Occipital lobe (tissue), 2 donors: ENCODE data around the gene PLCH2. TPM values are rescaled to one million over a fixed set of nuclear protein-coding genes. Genes with fewer than 3 reads are reported as not detected.
A peak's percentile ranks its signal among the peaks of the same experiment; 100 is the strongest.
"Not testable (repeated sequence)": the region's sequence is repeated elsewhere in the genome, so short reads cannot be mapped to it uniquely, and the experiment has no call there.

Experiments used
- DNase-seq: peaks from one replicate; lab custom pipeline; 2025; lab: John Stamatoyannopoulos, UW
- total RNA-seq: library from RNA; depleted of rRNA; stranded (reverse); fragments of >200 nt; gene quantifications from one replicate; pipeline ENCODE4 v1.2.3, GENCODE V29; 2014

PLCH2 gene
- total RNA-seq, 1 donor from 2014 or later = 4.2 TPM

- no peak for DNase-seq
Measured at GRCh38 chr1:2544875-2545640, 69.0 kb downstream of the PLCH2 start.

DNA sequence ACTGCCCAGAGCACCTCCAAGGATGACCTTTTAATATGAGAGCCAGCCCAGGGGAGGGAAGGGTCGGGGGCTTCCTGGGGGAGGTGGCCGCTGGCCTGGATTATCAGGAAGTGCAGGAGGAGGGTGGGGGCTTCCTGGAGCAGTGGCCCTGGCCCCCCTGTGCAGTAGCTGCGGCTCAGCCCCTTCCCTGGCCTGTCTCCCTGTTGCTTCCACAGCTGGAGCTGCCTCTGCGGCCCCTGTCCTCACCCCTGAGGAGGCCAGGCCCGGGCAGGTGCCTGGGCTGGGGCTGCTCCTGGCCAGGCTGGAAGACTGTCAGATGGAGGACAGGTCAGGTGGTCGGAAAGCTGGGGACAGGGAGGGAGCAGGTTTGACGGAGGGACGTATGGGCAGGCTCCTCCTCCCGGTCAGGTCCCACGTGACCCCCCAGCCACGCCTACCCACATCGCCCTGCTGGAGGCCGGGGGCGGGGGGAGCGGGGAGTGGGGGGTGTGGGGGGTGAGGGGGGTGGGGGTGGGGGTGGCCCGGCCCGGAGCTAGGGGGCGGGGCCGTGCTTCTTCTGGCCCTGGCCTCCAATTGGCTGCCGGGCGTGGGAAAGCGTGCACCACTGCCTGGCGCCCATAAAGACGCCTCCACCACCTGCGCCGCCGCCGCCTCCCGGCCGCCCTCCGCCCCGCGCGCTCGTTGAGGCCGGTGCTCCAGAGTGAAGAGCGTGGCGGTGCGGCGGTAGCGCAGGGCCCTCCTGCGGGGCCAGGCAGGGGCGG is 69.8 kb downstream of the PLCH2 start:
- DNase-seq = peak; percentile 69

DNA sequence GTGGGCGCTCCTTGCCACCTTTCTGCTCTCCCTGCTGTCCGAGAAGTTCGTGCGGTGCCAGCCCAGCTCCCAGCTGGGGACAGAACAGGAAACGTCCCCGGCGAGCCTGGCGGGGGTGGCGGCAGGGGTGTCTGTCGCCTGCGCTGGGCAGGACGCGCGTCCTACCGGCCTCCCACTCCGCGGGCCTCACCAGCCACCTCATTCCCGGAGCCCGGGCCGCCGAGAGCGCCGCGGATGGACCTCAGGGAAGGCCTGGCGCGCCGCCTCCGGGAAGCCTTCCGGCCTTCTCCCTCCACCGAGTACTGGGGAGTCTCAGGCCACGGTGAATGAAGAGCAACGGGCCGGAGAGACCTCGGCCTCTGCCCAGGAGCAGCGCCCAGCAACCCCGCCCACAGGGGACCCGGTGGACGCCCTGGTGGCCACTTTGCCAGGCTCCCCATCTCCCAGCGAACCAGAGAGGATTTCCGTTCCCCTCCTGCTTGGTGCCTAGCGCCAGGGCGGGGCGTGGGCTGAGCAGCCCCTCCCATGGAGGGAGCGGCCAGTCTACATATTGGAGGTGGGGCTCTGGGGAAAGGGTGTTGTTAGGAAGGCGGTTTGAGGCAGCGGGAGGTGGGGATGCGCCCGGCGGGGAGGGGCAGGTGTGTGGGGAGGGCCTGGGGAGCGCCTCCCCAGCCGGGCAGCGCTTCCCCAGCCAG is 70.6 kb downstream of the PLCH2 start:
- DNase-seq = peak; percentile 25

DNA sequence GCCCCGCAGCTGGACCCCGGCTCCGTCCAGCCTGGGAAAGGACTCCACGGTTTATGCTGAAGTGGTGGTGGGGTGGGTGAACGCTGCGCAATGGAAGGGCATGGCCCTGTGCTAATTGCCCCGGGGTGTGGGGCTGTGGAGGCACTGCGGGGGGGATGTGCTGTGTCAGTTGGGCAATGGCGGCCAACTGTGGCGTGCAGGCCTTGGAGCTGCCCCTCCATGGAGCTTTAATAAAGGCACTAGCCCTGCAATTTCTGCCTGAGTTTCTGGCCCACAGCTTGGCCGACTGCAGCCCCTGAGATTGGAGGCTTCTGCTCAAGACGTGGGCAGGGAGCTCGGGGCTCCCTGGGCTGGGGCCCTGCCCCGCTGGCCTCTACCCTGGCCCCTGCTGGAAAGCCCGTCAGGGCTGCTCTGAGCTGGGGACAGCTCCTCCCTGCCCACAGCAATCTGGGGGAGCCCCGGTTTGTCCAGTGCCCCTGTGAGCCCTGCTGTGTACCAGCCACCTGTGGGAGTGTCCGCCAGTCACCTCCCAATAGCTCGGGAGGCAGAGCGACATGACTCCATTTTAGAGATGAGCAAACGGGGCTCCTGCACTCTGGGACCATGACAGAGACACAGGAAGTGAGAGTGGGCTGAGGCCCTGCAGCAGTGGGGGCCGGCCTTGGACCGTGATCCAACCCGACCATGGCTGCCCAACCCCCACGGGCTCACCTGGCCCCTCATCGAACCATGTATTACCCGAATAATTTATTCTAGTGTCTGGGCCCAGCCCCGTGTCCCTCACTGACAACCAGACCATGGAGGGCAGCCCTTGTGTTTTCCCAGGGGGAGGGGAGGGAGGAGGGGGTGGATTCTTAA is 71.3 kb downstream of the PLCH2 start:
- no peak for DNase-seq

- peak; percentile 58 for DNase-seq
Measured at GRCh38 chr1:2548068-2548589, 72.0 kb downstream of the PLCH2 start.

DNA sequence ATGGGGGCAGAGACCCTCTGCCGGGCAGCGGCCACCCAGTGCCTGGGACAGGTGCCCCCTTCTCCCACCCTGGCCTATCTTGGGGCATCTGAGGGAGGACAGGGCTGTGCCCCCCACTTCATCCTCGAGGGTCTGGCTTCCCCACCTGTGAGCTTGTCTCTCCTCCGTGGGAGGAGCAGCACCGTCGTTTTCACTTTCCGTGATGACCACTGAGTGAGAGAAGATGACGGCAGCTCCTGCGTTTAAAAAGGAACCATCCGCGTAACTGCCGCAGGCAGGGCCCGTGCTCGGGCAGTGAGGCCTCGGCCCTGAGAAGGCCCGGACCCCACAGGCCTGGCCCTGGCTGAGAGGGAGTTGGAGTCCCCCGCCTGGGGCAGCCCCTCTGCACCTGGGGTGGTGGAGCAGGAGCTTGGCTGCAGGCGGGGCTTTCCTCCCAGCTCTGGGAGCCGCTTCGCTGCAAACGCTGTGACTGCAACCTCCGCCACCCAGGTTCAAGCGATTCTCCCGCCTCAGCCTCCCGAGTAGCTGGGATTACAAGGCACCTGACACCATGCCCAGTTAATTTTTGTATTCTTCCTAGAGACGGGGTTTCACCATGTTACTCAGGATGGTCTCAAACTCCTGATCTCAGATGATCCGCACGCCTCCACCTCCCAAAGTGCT is 73.4 kb downstream of the PLCH2 start:
- DNase-seq = not testable (repeated sequence)

DNA sequence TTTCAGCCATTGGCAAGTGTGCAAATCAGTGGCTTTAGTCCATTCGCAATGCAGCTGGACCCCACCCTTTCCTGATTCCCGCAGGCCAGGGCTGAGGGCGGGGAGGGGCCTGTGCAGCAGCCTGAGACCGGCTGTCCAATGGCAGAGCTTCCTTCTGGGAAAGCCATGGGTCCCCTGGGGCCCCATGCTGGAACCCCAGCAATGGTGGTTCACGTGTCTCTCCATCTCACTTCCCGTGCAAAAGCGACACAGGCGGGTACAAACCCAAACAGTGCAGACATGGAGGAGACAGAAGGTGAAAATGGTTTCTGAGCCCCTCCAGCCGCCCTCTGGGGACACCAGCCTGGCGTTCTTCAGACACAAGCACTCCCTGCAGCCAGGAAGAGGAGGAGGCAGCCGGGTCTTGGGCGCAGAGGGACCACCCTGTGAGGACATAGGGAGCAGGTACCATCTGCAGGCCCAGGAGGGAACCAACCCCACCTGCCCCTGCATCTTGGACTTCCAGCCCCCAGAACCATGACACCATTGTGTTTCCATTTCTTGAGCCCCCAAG is 74.3 kb downstream of the PLCH2 start:
- DNase-seq = not testable (repeated sequence)

GRCh38 chr1:2551544-2551943 is 75.5 kb downstream of the PLCH2 start:
- DNase-seq = not testable (repeated sequence)

DNA sequence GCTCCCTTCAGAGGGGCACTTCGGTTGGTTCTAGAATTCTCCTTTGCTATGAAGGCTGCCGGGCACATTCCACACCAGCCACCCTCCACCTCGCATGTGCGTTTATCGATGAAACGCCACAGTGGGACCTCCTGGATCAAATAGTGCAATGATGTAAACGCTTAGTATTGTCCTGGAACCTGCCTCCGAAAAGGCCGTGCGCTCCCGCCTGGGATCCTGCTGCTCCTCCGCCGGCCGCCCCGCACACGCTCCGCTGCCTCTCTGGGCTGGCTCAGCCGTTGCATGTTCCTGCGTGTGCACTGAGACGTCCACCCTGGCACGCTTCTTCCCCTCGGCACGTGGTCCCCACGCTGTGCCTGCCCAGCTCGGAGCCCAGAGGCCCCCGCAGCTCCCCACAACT is 76.1 kb downstream of the PLCH2 start:
- DNase-seq = no peak

GRCh38 chr1:2553076-2553475 is 77.0 kb downstream of the PLCH2 start:
- DNase-seq = not testable (repeated sequence)

DNA sequence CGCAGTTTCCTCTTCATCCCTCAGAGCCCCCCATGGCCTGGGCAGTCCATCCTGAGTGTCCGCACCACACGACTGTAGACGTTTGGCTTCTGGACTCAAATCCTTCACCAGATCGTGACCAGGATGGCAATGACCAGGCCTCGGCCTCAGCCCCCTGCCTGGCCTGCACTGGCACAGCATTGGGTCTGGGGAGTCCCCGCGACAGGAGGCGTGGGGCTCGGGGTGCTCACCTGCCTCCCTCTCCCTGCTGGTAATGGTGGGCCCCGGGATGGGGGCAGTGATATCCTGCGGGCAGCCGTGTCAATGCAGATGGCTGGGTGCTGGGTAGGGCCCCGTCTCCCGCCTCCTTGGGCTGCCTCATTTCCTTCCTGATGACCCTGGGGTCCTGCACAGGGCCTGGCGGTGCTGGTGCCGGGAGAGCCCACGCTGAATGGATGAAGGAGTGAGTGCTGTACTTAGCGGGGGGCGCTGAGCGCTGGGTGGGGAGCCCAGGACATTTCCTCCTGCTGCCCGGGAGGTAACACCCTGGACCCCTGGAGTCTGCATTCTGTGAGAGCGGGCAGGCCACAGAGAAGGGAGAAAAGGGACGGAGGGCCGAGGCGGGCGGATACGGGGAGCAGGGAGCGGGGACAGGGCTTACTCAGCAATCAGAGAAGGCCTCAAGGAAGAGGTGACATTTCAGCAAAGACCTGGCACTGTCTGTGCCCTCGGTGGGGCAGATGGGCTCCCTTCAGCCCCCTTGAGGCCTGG is 78.0 kb downstream of the PLCH2 start:
- DNase-seq = no peak

DNA sequence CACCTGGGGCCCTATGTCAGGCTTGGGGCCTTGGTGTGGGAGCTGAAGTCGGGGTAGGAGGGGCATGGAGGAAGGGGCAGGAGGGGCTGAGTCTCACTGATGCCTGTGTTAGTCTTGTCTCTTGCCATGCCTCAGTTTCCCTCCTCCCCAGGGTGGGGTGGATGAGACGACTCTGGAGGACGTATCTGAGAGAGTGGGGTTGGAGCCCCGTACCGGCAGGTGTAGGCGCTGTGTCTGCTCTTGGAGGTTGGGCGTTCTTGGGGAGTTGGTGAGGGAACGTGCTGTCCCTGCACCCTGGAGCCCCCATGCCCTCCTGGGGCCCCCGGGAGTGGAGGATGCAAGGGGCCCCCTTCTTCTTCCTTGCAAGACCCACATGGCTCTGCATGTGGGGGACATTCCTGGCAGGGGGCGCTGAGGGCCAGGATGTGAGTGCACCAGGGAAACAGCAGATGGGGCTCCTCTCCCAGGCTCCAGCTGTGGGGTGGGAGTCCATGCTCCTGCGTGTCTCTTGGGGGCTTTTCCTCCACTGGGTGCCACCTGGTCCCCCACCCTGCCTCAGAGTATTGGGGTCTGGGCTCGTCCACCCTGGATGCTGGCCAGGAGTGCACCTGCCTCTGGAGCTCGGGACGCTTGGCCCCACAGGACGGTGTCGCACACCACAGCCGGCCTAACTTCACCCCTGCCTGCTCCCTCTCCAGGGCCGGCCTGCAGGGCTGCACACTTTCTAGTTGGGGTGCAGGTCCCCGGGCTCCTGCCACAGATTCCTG is 78.7 kb downstream of the PLCH2 start:
- DNase-seq = no peak

Other genes with a start within 250 kb of the PLCH2 start
- gene SKI, start 248.0 kb upstream of the PLCH2 start, total RNA-seq = 19.3 TPM
- 13.1 TPM for gene MORN1, start 84.7 kb upstream of the PLCH2 start, total RNA-seq
- gene RER1, start 84.4 kb upstream of the PLCH2 start, total RNA-seq = 34.5 TPM
- gene PEX10, start 63.7 kb upstream of the PLCH2 start, total RNA-seq = 21.2 TPM
- gene PANK4, start 50.3 kb downstream of the PLCH2 start, total RNA-seq = 26.0 TPM
- gene HES5, start 54.0 kb downstream of the PLCH2 start, total RNA-seq = 25.4 TPM
- gene TNFRSF14, start 80.1 kb downstream of the PLCH2 start, total RNA-seq = 2.0 TPM
- 11.9 TPM for gene PRXL2B, start 110.5 kb downstream of the PLCH2 start, total RNA-seq
- 3.7 TPM for gene MMEL1, start 156.7 kb downstream of the PLCH2 start, total RNA-seq